Psoas muscle (tissue), 8 donors: ENCODE results near the gene SIGLEC15. TPM values are rescaled to one million over a fixed set of nuclear protein-coding genes. Genes with fewer than 3 reads are reported as not detected.

ENCODE experiments used
- ATAC-seq, 4 donors: fragments of 200-7000 bp; cut with Tn5 transposase; one replicate each; pipeline ENCODE4 v1.9.1; 2020; ENCODE audit warnings: moderate library complexity in 3 of 4, mild to moderate bottlenecking in 2 of 4
- DNase-seq, 2 donors: peaks; one replicate each; pipeline ENCODE4 v3.0.0-alpha.2; 2020
- H3K27ac ChIP-seq: fragments of 200-600 bp; one replicate; pipeline ENCODE4 v1.8.0; 2022
- H3K27me3 ChIP-seq, 3 donors: fragments of 200-600 bp in 1 of 3; one replicate each; pipeline versions ENCODE4 v1.6.1 to v1.8.0; 2013 to 2022; ENCODE audit warnings: low read length in 2 of 3, mild to moderate bottlenecking in 2 of 3, moderate library complexity in 1 of 3; ENCODE audit not compliant: insufficient read depth in 3 of 3
- H3K36me3 ChIP-seq, 2 donors: fragments of 200-600 bp in 1 of 2; one replicate each; pipeline versions ENCODE4 v1.6.1 to v1.8.0; 2013 to 2022; ENCODE audit warnings: low read depth in 1 of 2, mild to moderate bottlenecking in 1 of 2, moderate library complexity in 1 of 2; ENCODE audit not compliant: insufficient read depth in 1 of 2
- H3K4me1 ChIP-seq: fragments of 200-600 bp; one replicate; pipeline ENCODE4 v1.8.0; 2022
- H3K4me3 ChIP-seq: fragments of 200-600 bp; one replicate; pipeline ENCODE4 v1.8.0; 2022; ENCODE audit warnings: mild to moderate bottlenecking
- H3K9me3 ChIP-seq: fragments of 200-600 bp; one replicate; pipeline ENCODE4 v1.8.0; 2022
- CTCF ChIP-seq: fragments of 200-600 bp; IDR thresholded peaks from one replicate; pipeline ENCODE4 v1.8.0; 2022; ENCODE audit warnings: antibody characterized with exemption
- WGBS, 3 donors: extraction: QIAGEN DNeasy Blood & Tissue Kit; methylation state at CpG; one replicate each; pipeline versions ENCODE4 v1.1.6 to v1.1.7; 2013; 5-methylcytosine and 5-hydroxymethylcytosine counted together
- intact Hi-C, 2 donors: fragments of 100-400 bp; cut with DNase I; formaldehyde crosslinking; loops; one replicate each; pipeline versions ENCODE4 v1.11.0 to v1.14.2; 2022
- polyA plus RNA-seq, 3 donors: library from polyadenylated mRNA; stranded (reverse); fragments of 200-250 nt; gene quantifications; one replicate each; pipeline ENCODE4 v1.2.3, GENCODE V29; 2013
- total RNA-seq, 4 donors: library from RNA; stranded (reverse); fragmentation: NEBNext Ultra II Directional in 2 of 4; extraction: Animal tissue kit (Norgen Biotek cat#: 25700) in 2 of 4; gene quantifications; one replicate each; pipeline versions ENCODE4 v1.2.1 to v1.2.4, GENCODE V29; 2021 to 2023
- donor health status: healthy with polysubstance abuse.
- donor health status: DM: no; HTN: no; CAD: no; lungs with moderate emphysema.
- donor health status: Bipolar disorder and iron deficiency.
- donor health status: healthy.
- donor health status: DM: yes; HTN: yes; CAD: no.
- donor health status: DM: no; HTN: no; CAD: no.
- donor health status: DM: no; HTN: no; CAD: no.
- donor health status: DM: yes; HTN: yes; CAD: no.

SIGLEC15 gene
- total and polyA plus RNA-seq, 7 donors: not detected

GRCh38 chr18:45879681-45880655, 54.5 kb downstream of the SIGLEC15 start:
- Histone ChIP-seq H3K9me3 (no peaks in the 10 kb centered on the region), H3K4me3 (no peak overlapping the region), H3K27ac (no peak overlapping the region), H3K27me3 (no peaks in the 10 kb centered on the region), H3K4me1 (no peaks in the 10 kb centered on the region), H3K36me3 (peaks cover 9 to 93% of the 10 kb centered on the region in 2 donors)
- intact Hi-C loops: loop anchor here (1.0 to 5.0 kb wide), 2 partner anchors 189 to 213 kb away; no protein-coding TSS in a partner anchor
- peak; percentile 99 for TF ChIP-seq CTCF
- ATAC-seq (peak; percentile 76 to 96 (median 86)), DNase-seq (peak; percentile 65 to 79)
- WGBS, 3 donors: 39 to 45% (median 41%) methylated on average over 17 of the region's 17 CpGs

GRCh38 chr18:45880876-45881558, 55.5 kb downstream of the SIGLEC15 start:
- 92 to 96% (median 92%) methylated on average over 3 of the region's 3 CpGs for WGBS, 3 donors
- H3K36me3 ChIP-seq: peaks cover 9 to 91% of the 10 kb centered on the region in 2 donors
- no peak for TF ChIP-seq CTCF

GRCh38 chr18:45887585-45887984, 62.1 kb downstream of the SIGLEC15 start:
- Histone ChIP-seq H3K27me3 (no peaks in the 10 kb centered on the region), H3K9me3 (no peaks in the 10 kb centered on the region), H3K36me3 (peaks cover 2 to 97% of the 10 kb centered on the region in 2 donors), H3K27ac (no peak overlapping the region), H3K4me3 (no peak overlapping the region), H3K4me1 (no peaks in the 10 kb centered on the region)
- no peak for ATAC-seq
- 97 to 100% (median 98%) methylated on average over 5 of the region's 5 CpGs for WGBS, 3 donors
- TF ChIP-seq CTCF: no peak
- DNase-seq: no peak
- intact Hi-C loops: no loop called here

More at GRCh38 chr18:45880876-45881558, 55.5 kb downstream of the SIGLEC15 start:
- H3K27me3 ChIP-seq: no peaks in the 10 kb centered on the region
- DNase-seq: no peak
- peak in 1 of 4 donors; percentile 11 for ATAC-seq
- no peak overlapping the region for H3K4me3 ChIP-seq
- intact Hi-C loops: loop anchor here (1.0 to 5.0 kb wide), 2 partner anchors 190 to 214 kb away; no protein-coding TSS in a partner anchor
- no peak overlapping the region for H3K27ac ChIP-seq
- no peaks in the 10 kb centered on the region for H3K4me1 ChIP-seq
- no peaks in the 10 kb centered on the region for H3K9me3 ChIP-seq

GRCh38 chr18:45889419-45890064, 64.1 kb downstream of the SIGLEC15 start:
- intact Hi-C loops: no loop called here
- no peak overlapping the region for H3K27ac ChIP-seq
- H3K36me3 ChIP-seq: peaks cover 2 to 91% of the 10 kb centered on the region in 2 donors

More at GRCh38 chr18:45889419-45890064, 64.1 kb downstream of the SIGLEC15 start:
- DNase-seq (no peak), ATAC-seq (no peak)
- Histone ChIP-seq H3K4me1 (no peaks in the 10 kb centered on the region), H3K9me3 (no peaks in the 10 kb centered on the region), H3K27me3 (no peaks in the 10 kb centered on the region), H3K4me3 (no peak overlapping the region)
- TF ChIP-seq CTCF: no peak
- WGBS, 3 donors: 95 to 99% (median 96%) methylated on average over 3 of the region's 3 CpGs
